GM04503 (cell line): ENCODE data around the gene ADRA2A.

Experiments
- DNase-seq: peaks from one replicate; pipeline ENCODE4 v3.0.0-alpha.2; 2012; ENCODE audit warnings: low read depth

ADRA2A gene

GRCh38 chr10:111109501-111110242, 32.8 kb downstream of the ADRA2A start:
- DNase-seq, result no peak

- DNase-seq, result no peak
Observed at GRCh38 chr10:111110771-111111170, 33.9 kb downstream of the ADRA2A start.

- DNase-seq, result no peak
Observed at GRCh38 chr10:111112333-111112732, 35.5 kb downstream of the ADRA2A start.

- no peak for DNase-seq
Observed at GRCh38 chr10:111113238-111113960, 36.6 kb downstream of the ADRA2A start.

- no peak for DNase-seq
Observed at GRCh38 chr10:111113961-111114757, 37.3 kb downstream of the ADRA2A start.

DNA sequence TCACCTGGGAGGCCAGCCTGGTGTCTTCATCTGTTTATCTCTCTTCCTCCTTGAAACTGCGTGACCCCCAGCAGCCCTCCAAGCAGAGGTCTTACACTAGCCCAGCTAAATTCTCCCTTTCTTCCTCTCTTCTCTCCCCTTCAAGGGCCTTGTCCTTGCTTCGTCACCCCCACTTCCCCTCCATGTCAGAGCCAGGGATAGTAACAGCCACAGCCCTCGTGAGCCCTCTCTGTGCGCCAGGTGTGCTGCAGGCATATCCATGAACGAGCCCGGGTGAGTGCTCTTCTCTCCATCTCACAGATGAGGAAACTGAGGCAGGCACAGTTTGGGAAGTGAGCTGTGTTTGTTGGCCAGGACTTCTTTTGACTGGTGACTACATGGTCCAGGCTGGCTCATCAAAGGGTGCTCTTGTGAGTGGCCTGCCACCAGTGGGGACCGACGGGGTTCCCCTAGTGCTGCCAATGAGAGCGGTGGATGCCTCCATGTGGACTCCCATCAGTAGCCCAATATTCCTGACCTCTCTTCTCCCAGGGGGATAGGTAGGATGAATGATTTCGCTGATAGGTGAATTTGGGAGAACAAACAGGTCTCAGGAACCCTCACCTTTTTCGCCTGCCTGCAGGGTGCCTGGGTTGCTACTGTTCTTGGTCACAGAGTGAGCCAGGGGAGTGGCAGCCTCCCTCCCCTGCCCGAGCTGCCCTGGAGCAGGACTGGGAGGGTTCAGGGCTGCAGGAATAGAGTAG, 38.1 kb downstream of the ADRA2A start:
- no peak for DNase-seq

- no peak for DNase-seq
Observed at GRCh38 chr10:111116211-111116610, 39.4 kb downstream of the ADRA2A start.

- DNase-seq, result no peak
Observed at GRCh38 chr10:111116762-111117445, 40.1 kb downstream of the ADRA2A start.

- DNase-seq, result no peak
Observed at GRCh38 chr10:111117528-111118277, 40.9 kb downstream of the ADRA2A start.

DNA sequence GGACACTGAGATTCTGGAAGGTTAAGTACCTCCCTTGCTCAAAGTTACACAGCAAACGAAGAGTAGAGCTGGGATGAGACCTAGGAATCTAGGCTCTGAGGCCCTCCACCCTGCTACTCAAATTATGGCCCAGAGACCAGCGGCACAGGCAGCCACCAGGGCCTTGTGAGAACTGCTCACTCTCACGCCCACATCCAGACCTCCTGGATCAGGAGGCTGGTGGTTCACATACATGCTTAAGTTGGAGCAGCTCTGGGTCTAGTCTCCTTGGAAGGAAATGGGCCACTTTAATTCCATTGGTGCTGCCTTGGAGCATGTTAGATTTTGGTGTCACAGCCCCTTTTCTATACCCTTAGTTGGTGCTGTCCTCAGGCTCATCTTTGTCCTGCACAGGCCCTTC, 41.9 kb downstream of the ADRA2A start:
- no peak for DNase-seq

DNA sequence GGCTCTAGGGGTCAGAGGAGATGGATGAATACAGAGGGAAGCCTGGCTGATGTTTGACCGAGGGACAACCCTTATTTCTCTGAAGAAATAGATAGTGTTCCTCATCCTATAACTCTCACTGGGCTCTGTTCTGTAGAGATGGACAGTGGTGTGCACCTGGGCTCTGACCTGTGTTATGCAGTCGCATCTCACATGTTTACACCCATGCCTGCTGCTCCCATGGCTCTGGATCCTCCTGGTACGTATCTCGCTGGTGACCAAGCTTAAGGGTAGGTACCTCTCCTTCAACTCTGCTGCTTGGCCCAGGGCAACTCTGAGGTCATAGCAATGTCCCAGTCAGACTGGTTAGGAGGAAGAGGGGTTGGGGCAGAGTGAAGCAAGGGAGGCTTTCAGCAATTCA, 42.8 kb downstream of the ADRA2A start:
- no peak for DNase-seq

DNA sequence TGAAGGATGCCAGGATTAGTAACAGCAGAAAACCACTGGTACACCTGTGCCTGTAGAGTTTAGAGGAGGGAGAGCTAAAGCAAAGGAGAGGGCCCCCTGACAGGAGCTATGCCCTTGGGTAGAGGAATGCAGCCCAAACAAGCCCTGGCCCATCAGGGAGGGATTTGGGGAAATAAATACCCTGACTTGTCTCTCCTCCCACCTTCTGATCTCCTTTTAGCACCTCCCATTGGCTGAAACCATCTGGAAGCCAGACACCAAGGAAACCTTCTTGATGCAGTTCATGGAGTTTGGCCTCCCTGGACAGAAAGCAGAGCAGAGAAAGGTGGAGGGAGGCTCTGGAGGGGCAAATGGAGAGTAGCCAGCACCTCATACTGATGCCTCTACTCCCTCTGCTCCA, 45.3 kb downstream of the ADRA2A start:
- no peak for DNase-seq

DNA sequence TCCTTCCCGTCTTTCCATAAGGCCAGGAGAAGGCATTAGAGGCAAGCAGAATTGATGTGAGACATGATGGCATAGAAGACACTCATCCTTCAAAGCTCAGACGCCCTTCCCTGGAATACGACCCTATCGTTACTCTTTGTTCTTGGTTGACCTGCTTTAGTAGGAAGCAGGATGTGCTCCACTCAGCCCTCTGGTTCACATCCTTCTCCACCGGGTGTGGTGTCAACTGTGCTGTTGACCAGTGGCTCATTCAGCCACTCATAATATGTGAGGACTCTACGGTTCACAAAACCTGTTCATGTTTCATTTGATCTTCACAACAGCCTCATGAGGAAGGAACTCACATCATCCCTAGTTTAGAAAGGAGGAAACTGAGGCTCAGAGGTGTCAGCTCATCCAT, 47.1 kb downstream of the ADRA2A start:
- DNase-seq, result no peak

GRCh38 chr10:111125102-111125501, 48.3 kb downstream of the ADRA2A start:
- DNase-seq, result no peak

DNA sequence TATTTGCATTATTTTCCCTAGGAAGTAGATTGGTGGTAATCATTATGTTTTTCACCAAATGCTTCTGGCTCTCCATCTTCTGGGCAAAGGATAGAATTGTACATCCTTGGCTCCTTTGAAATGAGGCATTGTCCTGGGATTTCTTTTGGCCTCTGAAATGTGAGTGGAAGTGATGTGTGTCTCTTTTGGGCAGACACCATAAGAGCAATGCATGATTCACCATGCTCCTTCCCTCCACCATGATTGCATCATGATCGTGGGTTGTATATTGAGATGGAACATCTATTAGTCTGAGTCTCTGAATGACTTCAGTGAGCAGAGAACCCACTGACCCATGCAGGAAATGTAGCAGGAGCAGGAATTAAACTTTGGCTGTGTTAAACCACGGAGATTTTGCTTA, 49.2 kb downstream of the ADRA2A start:
- DNase-seq, result peak; percentile 31

- DNase-seq, result no peak
Observed at GRCh38 chr10:111127081-111127848, 50.4 kb downstream of the ADRA2A start.

DNA sequence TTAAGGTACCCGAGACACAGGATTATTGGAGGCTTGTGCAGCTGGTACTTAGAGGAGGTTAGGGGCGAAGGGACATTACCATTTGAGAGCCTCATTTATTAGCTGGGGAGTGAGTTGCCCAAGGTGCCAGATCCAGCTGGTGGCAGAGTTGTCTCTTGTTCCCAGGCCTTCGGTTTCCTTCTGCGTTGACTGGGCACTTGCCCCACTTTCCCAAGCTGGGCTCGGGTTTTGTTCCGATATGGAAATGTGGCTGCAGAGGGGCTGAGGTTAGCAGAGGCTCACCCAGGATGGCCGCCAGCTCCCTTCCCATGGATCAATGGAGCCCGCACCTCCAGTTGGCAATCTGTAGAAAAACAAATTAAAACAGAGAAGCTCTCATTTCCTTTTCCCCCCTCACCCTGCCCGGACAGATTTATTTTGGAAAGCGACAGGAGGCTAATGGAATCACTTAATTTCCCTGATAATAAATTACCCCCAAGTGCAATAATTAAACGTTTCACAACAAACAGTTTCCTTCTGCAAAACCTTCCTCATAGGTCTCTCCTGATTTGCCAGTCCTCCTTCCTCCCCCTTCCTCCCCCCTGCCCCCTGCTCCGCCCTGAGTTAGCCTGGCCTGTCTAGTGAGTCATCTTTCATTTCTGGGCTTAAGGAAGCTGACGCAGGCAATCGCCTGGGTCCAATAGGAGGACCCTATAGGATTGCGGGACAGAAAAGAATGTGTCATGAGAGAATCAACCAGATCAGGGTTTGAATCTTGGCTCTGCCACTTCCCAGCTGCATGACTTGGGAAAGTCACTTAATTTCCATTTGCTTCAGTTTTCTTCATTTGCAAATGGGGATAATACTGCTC, 51.7 kb downstream of the ADRA2A start:
- DNase-seq, result peak; percentile 52

- DNase-seq, result no peak
Observed at GRCh38 chr10:111129363-111129762, 52.5 kb downstream of the ADRA2A start.

- no peak for DNase-seq
Observed at GRCh38 chr10:111130471-111130870, 53.6 kb downstream of the ADRA2A start.
